ENCODE measurements around the gene EHD4. TPM values are rescaled to one million over a fixed set of nuclear protein-coding genes. Genes with fewer than 3 reads are reported as not detected.

Gene EHD4
- polyA plus RNA-seq, 2 of the 4 experiments (the other 2 are of a cell fraction): 8.2 to 9.0 TPM

GRCh38 chr15:42014406-42014805, 42.0 kb upstream of the EHD4 start (continued):
- TF ChIP-seq ATOH8 (CRISPR knock-in tag; IDR thresholded peaks at IDR 0.05; ENCODE audit: low read depth) (no peak), CHD2 (IDR thresholded peaks at IDR 0.05; ENCODE audit: low read length, partially characterized antibody) (no peak), HES2 (IDR thresholded peaks at IDR 0.05) (no peak), KDM5A (IDR thresholded peaks at IDR 0.05) (no peak), RARB (CRISPR knock-in tag; IDR thresholded peaks at IDR 0.05) (no peak)

GRCh38 chr15:42012928-42013482, 40.6 kb upstream of the EHD4 start:
- CTCF ChIA-PET: interaction anchor here (1.0 to 1.3 kb wide), 3 partner anchors 10 to 44 kb away, joined by 3 read pairs; no protein-coding TSS in a partner anchor

More at GRCh38 chr15:42012928-42013482, 40.6 kb upstream of the EHD4 start:
- WGBS (ENCODE audit: missing lambda C conversion rate): 86% methylated on average over 9 of the region's 10 CpGs
- POLR2A ChIA-PET: no interaction called here
- DNase-seq (ENCODE audit: low read depth in 1 of 2, low spot score in 1 of 2): no peak
- Histone ChIP-seq H3K4me1 (0 out of 3 replicates have a peak, but pooled peaks cover 4% of the 10 kb centered on the region), H3K4me2 (no peak overlapping the region), H3K27ac (no peak overlapping the region), H3K4me3 (no peak overlapping the region), H3K9me3 (no peaks in the 10 kb centered on the region)
- FAIRE-seq: no peak
- ATAC-seq: no peak
- TF ChIP-seq REST (IDR thresholded peaks at IDR 0.05): no peak
- no peak for TF ChIP-seq TP53 (CRISPR knock-in tag; IDR thresholded peaks at IDR 0.05)
- TF ChIP-seq POLR2AphosphoS2 (conservative IDR thresholded peaks at IDR 0.05; ENCODE audit: low read length): no peak
- TF ChIP-seq E2F6 (IDR thresholded peaks at IDR 0.05; ENCODE audit: borderline replicate concordance, low read depth): no peak
- TF ChIP-seq FOXS1 (CRISPR knock-in tag; IDR thresholded peaks at IDR 0.05): no peak
- no peak for TF ChIP-seq MAX (IDR thresholded peaks at IDR 0.05)
- TF ChIP-seq CEBPB (IDR thresholded peaks at IDR 0.05): no peak
- no peak for TF ChIP-seq HEYL (CRISPR knock-in tag; IDR thresholded peaks at IDR 0.05)
- no peak for TF ChIP-seq NR3C1 (IDR thresholded peaks at IDR 0.05)
- no peak for TF ChIP-seq ZC3H11A (IDR thresholded peaks at IDR 0.05)
- no peak for TF ChIP-seq EHF (CRISPR knock-in tag; IDR thresholded peaks at IDR 0.05)
- no peak for TF ChIP-seq CHD2 (IDR thresholded peaks at IDR 0.05; ENCODE audit: low read length, partially characterized antibody)
- no peak for TF ChIP-seq EP300 (IDR thresholded peaks at IDR 0.05)
- TF ChIP-seq CTCF (IDR thresholded peaks at IDR 0.05): no peak
- no peak for TF ChIP-seq KDM1A (IDR thresholded peaks at IDR 0.05; ENCODE audit: low read depth)
- no peak for TF ChIP-seq CBX8 (IDR thresholded peaks at IDR 0.05)
- no peak for TF ChIP-seq HDAC2 (IDR thresholded peaks at IDR 0.05)

All from A549 (cell line).